AG09319 (cell line): ENCODE results near the gene KRTAP5-10.
"Not testable (repeated sequence)": the region's sequence is repeated elsewhere in the genome, so short reads cannot be mapped to it uniquely, and the experiment has no call there.

Experiments
- DNase-seq: peaks from one replicate; pipeline ENCODE4 v3.0.0-alpha.2; 2010; ENCODE audit warnings: low read depth; ENCODE audit errors: extremely low read depth
- TF ChIP-seq, protein P1 (sequence below): IDR thresholded peaks from 2 replicates; pipeline ENCODE4 v1.5.1; 2011; ENCODE audit warnings: low read depth, mild to moderate bottlenecking, inconsistent platforms, low read length, moderate library complexity

Gene KRTAP5-10

GRCh38 chr11:71565263-71565662, at the start of gene KRTAP5-10:
TSS of gene KRTAP5-10 (plus strand) at chr11:71565563. CDS start at chr11:71565588, 25 bp downstream.
- DNase-seq, result no peak
- TF ChIP-seq, protein P1, sequence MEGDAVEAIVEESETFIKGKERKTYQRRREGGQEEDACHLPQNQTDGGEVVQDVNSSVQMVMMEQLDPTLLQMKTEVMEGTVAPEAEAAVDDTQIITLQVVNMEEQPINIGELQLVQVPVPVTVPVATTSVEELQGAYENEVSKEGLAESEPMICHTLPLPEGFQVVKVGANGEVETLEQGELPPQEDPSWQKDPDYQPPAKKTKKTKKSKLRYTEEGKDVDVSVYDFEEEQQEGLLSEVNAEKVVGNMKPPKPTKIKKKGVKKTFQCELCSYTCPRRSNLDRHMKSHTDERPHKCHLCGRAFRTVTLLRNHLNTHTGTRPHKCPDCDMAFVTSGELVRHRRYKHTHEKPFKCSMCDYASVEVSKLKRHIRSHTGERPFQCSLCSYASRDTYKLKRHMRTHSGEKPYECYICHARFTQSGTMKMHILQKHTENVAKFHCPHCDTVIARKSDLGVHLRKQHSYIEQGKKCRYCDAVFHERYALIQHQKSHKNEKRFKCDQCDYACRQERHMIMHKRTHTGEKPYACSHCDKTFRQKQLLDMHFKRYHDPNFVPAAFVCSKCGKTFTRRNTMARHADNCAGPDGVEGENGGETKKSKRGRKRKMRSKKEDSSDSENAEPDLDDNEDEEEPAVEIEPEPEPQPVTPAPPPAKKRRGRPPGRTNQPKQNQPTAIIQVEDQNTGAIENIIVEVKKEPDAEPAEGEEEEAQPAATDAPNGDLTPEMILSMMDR, result no peak

- no peak for DNase-seq
- TF ChIP-seq, protein P1, result no peak
These were observed 46.6 kb upstream of the KRTAP5-10 start for GRCh38 chr11:71518506-71519471.

GRCh38 chr11:71519546-71519945, 45.8 kb upstream of the KRTAP5-10 start:
- TF ChIP-seq, protein P1, result no peak
- DNase-seq, result no peak

DNA sequence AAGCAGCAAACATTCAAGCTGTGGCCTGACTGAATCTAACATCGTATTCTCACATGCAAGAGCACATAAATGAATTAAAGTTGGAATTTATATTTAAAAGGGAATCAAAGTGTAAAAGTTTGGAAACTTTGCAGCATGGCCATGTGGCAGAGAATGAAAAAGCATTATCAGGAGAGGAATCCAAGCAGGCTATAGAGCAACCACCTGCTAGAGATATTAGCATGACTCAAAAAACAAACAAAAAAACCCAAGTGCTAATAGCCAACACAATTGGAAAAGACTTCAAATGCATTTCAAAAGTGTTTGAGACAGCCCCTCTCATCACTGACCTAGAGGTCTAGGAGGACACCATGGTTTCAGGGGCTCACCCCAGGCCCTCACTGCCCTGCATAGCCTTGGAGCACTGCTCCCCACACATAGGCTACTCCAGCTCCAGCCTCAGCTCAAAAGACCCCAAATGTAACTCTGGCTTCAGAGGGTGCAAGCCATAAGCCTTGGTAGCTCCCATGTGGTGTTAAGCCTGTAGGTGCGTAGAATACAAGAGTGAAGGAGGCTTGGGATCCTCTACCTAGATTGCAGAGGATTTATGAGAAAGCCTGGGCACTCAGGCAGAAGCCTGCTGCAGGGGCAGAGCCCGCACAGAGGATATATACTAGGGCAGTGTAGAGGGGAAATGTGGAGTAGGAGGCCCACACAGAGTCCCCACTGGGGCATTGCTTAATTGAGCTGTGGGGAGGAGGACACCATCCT, 40.0 kb upstream of the KRTAP5-10 start:
- TF ChIP-seq, protein P1, result no peak
- DNase-seq, result no peak

GRCh38 chr11:71525938-71526495, 39.3 kb upstream of the KRTAP5-10 start:
- DNase-seq, result no peak
- TF ChIP-seq, protein P1, result no peak

DNA sequence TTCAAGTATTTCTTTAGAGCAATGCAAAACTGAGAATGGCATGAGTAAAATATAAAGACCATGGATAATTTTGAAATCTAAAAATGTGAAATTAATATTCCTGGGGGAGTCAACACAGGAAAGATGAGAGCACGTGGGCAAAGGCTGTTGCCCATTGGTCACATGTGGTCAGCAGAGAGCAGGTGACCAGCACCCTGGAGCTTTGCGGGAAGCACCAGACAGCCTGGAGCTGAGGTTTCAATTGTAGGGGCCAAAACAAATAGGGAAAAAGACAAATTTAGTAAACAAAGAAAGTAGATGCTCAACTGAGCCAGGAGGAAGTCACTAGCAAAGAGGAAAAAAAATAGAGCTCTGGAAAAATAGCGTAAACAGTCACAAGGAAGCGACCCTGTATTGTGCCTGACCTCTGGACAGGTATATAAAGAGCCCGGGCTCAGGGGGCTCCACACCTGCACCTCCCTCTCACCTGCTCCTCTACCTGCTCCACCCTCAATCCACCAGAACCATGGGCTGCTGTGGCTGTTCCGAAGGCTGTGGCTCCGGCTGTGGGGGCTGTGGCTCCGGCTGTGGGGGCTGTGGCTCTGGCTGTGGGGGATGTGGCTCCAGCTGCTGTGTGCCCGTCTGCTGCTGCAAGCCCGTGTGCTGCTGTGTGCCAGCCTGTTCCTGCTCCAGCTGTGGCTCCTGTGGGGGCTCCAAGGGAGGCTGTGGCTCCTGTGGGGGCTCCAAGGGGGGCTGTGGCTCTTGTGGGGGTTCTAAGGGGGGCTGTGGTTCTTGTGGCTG, 38.4 kb upstream of the KRTAP5-10 start, which contains the start of gene KRTAP5-7:
Gene KRTAP5-7 (plus strand): TSS at position 472 of the 780 bp plus-strand sequence. CDS start 34 bp downstream, at position 506.
- DNase-seq, result not testable (repeated sequence)
